ENCODE data around the gene GFRA1. TPM values are rescaled to one million over a fixed set of nuclear protein-coding genes. Genes with fewer than 3 reads are reported as not detected.

The GFRA1 gene
- total RNA-seq, 4 donors from 2014 or later, result 6.2 to 44.5 (median 13.4) TPM

DNA sequence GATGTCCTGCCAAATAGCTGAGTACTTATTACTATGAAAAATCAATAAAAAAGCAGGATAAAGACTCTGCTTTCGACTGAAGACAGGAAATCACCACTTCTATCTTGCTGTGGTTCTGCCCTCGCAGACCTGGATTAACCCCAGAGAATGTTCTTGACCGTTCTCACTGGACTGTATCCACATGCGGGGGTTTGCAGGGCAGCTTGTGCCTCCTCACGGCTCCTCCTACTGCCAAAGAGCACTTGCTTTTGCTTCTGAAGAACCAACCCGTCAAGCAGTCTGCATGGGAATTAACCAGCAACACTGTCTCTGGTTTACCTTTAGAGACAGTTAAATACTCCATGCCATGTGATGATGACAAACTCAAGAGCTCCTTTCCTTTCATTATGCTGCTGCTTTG is 184.0 kb downstream of the GFRA1 start:
- WGBS, 2 donors, result 88 to 91% methylated on average over 6 of the region's 6 CpGs
- no peak for DNase-seq (ENCODE audit: low spot score in 2 of 2)
- intact Hi-C loops (cut with DNase I; ENCODE audit: low total_unique reads), result no loop called here
- no peak overlapping the region for H3K4me3 ChIP-seq (ENCODE audit: low read depth, poor library complexity, severe bottlenecking)
- TF ChIP-seq, protein P1, sequence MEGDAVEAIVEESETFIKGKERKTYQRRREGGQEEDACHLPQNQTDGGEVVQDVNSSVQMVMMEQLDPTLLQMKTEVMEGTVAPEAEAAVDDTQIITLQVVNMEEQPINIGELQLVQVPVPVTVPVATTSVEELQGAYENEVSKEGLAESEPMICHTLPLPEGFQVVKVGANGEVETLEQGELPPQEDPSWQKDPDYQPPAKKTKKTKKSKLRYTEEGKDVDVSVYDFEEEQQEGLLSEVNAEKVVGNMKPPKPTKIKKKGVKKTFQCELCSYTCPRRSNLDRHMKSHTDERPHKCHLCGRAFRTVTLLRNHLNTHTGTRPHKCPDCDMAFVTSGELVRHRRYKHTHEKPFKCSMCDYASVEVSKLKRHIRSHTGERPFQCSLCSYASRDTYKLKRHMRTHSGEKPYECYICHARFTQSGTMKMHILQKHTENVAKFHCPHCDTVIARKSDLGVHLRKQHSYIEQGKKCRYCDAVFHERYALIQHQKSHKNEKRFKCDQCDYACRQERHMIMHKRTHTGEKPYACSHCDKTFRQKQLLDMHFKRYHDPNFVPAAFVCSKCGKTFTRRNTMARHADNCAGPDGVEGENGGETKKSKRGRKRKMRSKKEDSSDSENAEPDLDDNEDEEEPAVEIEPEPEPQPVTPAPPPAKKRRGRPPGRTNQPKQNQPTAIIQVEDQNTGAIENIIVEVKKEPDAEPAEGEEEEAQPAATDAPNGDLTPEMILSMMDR (IDR thresholded peaks at IDR 0.05), result no peak
- no peak for TF ChIP-seq POLR2A (IDR thresholded peaks at IDR 0.05)

DNA sequence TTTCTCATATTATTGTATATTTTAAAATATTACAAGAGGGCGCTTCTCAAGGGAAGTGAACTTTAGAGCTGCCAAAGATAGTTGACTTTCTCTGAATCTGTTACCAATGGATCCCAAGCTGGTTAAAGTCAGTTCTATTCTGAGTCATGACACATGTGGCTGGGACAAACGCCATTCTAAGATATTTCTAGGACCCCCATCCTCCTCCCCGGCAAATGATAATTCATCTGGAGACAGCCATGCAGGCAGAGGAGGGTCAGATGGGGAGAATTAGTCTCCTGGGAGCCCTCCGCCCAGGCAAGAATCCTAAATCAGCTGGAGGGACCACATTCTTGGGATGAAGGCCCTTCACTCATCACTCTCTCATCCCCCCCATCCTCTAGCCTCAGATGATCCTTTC is 187.7 kb downstream of the GFRA1 start:
- WGBS, 2 donors, result 74 to 76% methylated on average over 4 of the region's 4 CpGs
- intact Hi-C loops (cut with DNase I; ENCODE audit: low total_unique reads), result no loop called here
- H3K4me3 ChIP-seq (ENCODE audit: low read depth, poor library complexity, severe bottlenecking), result no peak overlapping the region
- TF ChIP-seq POLR2A (IDR thresholded peaks at IDR 0.05), result no peak
- TF ChIP-seq, protein P1 (IDR thresholded peaks at IDR 0.05), result no peak
- no peak for DNase-seq (ENCODE audit: low spot score in 2 of 2)

DNA sequence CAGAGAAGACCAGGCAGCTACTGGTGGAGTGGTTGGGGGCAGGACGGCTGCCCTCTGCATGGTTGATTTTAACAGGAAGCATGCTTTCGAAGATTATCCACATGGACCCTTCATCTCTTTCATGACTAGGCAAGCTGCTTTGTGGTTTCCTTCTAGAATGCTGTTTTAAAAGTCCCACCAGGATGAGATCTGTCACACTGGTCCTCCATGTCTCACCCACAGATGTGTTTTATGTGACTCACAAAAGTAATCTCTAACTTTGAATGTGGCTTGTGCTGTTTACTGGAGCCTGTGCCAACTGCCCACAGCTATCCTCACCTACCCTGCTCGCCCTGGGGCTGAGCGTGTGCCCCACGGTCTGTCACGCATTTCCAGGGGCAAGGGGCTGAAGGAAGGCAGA is 188.8 kb downstream of the GFRA1 start:
- no peak overlapping the region for H3K4me3 ChIP-seq (ENCODE audit: low read depth, poor library complexity, severe bottlenecking)
- no peak for TF ChIP-seq POLR2A (IDR thresholded peaks at IDR 0.05)
- TF ChIP-seq, protein P1 (IDR thresholded peaks at IDR 0.05), result no peak
- no peak for DNase-seq (ENCODE audit: low spot score in 2 of 2)
- WGBS, 2 donors, result 80 to 90% methylated on average over 6 of the region's 6 CpGs
- intact Hi-C loops (cut with DNase I; ENCODE audit: low total_unique reads), result no loop called here

DNA sequence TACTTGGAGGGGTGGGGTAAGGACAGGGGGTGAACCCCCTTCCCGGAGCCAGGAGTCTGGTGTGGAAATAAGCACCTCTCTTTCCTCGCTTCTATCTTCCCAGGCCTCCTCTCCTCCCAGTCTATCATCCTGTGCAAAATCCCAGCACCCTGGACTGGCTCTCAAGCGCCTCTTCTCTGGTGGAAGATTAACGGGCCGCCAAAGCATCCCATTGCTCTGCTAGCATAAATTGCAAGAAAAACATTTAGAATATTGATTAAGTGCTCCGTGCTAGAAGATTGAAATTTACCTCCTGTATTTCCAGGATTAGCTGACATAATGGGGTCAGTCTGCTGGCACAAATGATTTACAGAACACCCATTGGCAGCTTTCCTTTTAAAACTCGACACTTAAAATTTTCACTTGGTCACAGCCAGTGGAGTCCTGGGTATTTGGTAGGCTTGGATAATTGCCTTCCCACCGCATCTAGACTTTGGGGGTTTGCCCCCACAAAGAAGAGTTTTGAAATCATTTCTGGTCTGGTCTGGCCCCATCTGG is 189.7 kb downstream of the GFRA1 start:
- TF ChIP-seq, protein P1 (IDR thresholded peaks at IDR 0.05), result no peak
- no peak for TF ChIP-seq POLR2A (IDR thresholded peaks at IDR 0.05)
- H3K4me3 ChIP-seq (ENCODE audit: low read depth, poor library complexity, severe bottlenecking), result no peak overlapping the region
- 88% methylated on average over 8 of the region's 8 CpGs for WGBS, 2 donors
- intact Hi-C loops (cut with DNase I; ENCODE audit: low total_unique reads), result no loop called here
- DNase-seq (ENCODE audit: low spot score in 2 of 2), result no peak

DNA sequence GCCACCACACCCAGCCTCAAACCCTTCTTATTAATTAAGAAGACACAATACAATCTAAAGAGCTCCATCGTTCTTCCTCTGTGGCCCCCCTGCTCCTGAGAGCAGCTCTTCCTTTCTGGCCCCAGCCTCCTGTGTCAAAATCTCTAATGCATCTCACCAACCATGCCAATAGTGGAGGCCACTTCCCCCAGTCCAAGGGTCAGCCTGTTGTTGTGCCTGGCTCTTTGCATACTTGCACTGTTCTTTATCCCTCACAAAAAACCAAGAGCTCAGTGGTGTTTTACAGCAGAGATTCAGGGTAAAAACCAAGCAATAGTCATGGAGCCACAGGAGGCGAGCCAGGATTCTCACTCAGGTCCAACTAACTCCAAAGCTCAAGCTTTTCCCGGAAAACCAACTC is 190.2 kb downstream of the GFRA1 start:
- WGBS, 2 donors, result 67 to 96% methylated on average over 3 of the region's 3 CpGs
- TF ChIP-seq, protein P1 (IDR thresholded peaks at IDR 0.05), result no peak
- no peak for TF ChIP-seq POLR2A (IDR thresholded peaks at IDR 0.05)

DNA sequence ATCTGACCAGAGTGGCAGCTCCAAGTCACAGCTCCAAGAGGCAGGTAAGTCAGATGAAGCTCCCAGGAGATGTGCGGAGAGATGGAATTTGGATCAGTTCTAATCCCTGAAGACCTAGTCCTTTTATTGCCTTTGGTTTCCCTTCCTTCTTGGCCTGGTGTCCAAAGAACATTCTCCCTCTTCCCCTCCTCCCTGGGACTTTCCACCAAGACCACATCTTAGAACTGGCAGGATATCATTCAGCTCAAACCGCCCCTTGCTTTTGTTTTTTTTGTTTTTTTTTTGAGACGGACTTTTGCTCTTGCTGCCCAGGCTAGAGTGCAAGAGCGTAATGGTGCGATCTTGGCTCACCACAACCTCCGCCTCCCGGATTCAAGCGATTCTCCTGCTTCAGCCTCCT is 190.8 kb downstream of the GFRA1 start:
- no peak for DNase-seq (ENCODE audit: low spot score in 2 of 2)
- no peak for TF ChIP-seq POLR2A (IDR thresholded peaks at IDR 0.05)
- TF ChIP-seq, protein P1 (IDR thresholded peaks at IDR 0.05), result no peak
- intact Hi-C loops (cut with DNase I; ENCODE audit: low total_unique reads), result no loop called here
- no peak overlapping the region for H3K4me3 ChIP-seq (ENCODE audit: low read depth, poor library complexity, severe bottlenecking)
- 72 to 73% methylated on average over 8 of the region's 8 CpGs for WGBS, 2 donors

More for the DNA sequence above, 190.2 kb downstream of the GFRA1 start:
- DNase-seq (ENCODE audit: low spot score in 2 of 2), result no peak
- intact Hi-C loops (cut with DNase I; ENCODE audit: low total_unique reads), result no loop called here
- no peak overlapping the region for H3K4me3 ChIP-seq (ENCODE audit: low read depth, poor library complexity, severe bottlenecking)

All from lower leg skin (tissue), 4 donors.